GM21515 (cell line): ENCODE data around the gene A1BG.

Source experiments
- ATAC-seq: cut with Tn5 transposase; IDR thresholded peaks from one replicate; pipeline ENCODE4 v1.9.1; 2021; ENCODE audit not compliant: unreplicated experiment

The A1BG gene

GRCh38 chr19:58352760-58353671 lies at the start of gene A1BG:
A1BG (minus strand) TSS chr19:58353492; CDS start chr19:58353437, 55 bp downstream.
- ATAC-seq: no peak

- ATAC-seq: no peak
These were observed 48.6 kb upstream of the A1BG start for GRCh38 chr19:58401840-58402421.

DNA sequence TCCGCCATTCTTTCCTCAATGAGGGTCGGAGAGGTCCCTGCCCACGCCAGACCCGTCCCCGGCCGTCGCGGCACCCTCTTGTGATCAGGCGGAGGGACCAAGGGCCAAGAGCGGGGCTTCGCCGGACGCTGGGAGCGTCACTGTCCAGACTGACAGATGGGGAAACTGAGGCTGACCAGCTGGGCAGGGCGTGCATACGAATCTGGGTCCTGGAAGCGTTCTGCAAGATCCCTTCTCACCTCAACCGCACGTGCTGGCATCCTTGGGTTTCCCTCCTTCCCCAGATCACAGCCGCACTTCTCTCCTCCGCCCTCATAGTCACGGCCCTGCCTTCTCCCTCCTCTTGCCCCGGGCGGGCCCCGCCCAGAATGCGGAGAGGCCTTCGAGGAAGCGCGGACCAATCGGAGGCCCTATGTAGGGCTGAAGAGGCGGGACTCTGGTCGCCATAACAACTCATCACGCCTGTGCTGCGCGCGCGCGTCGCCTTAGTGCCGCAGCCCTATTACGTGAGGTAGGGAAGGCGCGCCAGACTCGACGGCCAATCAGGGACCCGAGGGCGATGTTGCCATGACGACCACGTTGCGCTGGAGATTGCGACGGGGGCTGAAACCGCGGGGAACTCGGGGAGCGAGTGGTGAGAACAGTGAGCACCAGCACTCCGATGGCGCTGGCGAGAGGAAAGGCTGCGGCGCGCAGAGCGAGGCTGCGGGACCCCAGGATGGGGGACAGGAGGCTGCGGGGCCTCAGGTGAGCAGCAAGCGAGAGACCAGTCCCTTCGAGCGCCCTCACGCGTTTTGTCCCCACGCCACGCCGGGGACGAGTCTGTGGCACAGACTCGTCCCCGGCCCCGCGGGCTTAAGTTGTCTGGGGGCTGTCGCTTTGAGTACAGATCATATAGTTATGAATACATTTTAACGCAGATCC lies 47.9 kb upstream of the A1BG start:
- ATAC-seq: peak; percentile 96

GRCh38 chr19:58400316-58400915 lies 47.1 kb upstream of the A1BG start:
- ATAC-seq: no peak

DNA sequence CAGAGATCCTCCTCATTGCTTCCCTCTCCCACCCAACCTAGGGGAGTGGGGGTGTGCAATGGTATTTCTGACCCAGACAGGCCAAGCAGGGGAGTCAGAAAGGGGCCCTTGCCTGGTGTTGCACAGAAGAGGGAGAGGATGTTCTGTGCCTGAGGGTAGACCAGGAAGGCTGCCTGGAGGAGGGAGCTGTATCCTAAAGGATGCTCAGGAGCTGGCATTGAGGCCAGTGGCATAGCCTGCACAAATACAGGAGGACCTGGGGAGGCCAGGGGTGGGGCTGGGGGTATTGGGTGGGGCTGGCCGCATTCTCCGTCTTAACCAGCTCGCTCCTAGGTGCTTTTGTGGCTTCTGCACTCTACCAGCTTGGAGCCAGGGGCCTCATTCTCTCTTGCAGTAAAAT lies 46.6 kb upstream of the A1BG start:
- ATAC-seq: no peak

- no peak for ATAC-seq
These were observed 45.3 kb upstream of the A1BG start for GRCh38 chr19:58398545-58398944.

DNA sequence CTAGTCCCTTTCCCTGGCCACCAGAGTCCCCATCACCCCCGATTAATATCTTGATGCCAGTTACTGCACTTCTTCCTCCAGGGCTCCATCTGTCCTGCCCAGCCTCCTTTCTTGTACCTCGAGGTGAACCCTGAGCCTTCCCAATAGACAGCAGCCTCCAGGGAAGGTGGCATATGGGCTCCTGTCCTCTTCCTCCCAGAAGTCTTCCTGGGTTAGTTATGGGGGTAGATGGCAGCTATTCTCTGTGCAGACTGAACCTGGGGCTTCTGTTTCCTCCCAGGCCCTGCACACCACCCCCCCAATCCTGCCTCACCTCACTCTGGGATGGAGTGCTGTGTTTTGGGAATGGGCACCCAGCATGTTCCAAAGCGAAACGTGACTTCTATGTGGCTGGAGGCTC lies 44.8 kb upstream of the A1BG start:
- no peak for ATAC-seq

DNA sequence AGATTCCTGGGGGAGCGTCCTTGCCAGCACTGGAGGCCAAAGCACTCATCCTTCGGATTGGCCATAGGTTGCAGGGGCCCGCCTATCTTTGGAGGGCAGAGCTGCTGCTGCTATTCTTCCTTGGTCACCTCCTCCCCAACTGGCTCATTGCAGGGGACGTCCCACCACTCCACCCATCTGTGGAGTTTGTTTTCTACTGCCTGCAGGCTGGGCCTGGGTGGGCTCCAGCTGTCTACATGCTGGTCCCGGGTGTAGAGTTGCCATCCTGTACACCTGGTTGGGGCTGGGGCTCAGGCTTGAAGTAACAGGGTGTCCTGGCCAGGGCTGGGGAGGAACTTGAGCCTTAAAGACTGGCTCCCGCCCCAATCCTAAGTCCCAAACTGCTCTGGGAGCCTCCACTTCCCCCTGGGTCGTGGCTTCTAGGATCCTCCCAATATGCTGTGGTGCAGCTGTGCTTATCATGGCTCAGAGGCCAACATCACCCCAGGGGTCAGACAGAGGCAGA lies 44.3 kb upstream of the A1BG start:
- no peak for ATAC-seq

GRCh38 chr19:58396691-58397532 lies 43.6 kb upstream of the A1BG start:
- no peak for ATAC-seq

DNA sequence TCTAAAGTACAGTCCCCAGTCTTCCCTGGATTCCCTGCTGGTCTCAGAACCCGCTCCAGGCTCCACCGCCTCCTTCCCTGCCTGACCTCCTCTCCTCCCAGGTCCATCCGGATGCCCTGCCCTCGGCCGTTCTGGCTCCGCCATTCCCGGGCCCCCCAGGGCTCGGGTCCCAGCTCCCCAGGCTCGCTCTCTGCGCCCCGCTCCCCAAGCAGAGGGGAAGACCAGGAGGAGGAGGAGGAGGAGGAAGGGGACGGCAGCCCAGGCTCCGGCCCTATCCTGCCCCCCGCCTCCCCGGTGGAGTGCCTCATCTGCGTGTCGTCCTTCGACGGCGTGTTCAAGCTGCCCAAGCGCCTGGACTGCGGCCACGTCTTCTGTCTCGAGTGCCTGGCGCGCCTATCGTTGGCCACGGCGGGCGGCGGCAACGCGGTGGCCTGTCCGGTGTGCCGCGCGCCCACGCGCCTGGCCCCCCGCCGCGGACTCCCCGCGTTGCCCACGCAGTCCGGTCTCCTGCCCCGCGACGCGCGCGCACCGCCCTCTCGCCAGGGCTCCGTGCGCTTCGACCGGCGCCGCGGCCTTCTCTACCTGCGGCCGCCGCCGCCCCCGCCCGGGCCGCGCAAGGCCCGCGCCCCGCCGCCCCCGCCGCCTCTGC lies 42.8 kb upstream of the A1BG start:
- no peak for ATAC-seq

DNA sequence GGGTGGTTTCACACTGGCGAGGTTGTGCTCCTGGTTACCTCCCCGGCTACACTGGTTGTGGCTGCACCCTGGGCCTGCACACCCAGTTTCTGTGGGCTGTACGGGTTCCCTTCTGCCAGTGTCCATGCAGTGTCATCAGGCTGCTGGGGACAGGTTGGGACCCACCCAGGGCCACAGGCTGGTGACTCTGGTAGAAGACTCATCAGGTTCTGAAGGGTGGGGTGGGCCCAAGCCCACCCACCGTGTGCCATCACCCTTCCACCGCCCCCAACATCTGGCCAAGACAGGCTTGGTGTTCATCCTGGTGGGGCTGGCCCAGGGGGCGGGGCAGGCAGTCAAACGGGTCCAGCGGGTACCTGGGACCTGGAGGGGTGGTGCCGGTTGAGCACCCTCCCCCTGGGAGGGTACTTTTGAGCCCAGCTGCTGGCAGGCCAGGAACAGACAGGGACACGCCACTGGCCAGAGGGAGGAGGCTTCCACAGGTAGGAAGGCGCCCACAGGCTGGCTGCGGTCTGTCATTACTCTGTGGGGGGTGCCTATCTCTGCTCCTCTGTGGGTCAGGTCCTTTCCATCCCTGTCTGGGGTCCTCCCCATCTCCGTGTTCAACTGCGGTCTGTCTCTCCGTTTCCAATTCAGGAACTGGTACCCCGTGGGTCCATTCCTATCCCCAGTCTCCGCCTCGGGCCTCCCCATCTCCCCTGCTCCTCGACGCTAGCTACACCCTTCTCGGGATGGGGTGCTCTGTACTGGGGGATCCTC lies 42.1 kb upstream of the A1BG start, which contains the start of gene RNF225:
TSS of gene RNF225 (plus strand) at position 437 of the 759 bp plus-strand sequence. CDS start 434 bp downstream, outside the sequence.
- ATAC-seq: no peak

DNA sequence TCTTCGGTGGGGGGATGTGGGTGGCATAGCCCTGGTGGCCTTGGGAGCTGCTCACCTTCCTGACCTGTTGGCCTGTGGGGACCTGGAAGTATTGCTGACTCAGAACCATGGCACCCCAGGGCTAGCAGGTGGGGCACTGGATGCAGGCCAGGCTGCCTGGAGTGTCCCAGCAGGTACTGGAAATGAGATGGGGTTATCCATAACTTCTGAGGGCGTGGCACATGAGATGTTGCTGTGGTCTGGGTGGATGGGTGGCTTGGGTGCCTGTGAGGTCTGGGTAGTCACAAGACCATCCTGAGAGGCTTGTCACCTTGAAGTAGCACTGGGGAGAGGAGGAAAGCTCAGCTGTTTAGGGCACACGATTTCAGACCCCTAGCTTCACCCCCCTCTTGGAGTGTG lies 41.5 kb upstream of the A1BG start:
- no peak for ATAC-seq

DNA sequence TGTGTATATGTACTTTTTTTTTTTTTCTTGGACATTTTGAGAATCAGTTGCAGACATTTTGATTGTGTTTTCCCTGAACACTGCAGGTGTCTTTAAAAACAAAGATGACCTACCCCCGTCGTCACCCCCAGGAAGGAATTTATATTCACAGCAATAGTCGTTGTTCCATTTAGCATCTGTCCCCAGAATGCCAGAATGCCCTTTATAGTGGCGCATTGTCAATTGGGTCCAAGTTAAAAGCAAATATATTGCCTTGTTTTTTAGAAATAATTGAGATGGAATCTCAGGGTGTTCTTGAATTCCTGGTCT lies 40.4 kb upstream of the A1BG start:
- ATAC-seq: no peak

- no peak for ATAC-seq
These were observed 39.8 kb upstream of the A1BG start for GRCh38 chr19:58392945-58393724.

DNA sequence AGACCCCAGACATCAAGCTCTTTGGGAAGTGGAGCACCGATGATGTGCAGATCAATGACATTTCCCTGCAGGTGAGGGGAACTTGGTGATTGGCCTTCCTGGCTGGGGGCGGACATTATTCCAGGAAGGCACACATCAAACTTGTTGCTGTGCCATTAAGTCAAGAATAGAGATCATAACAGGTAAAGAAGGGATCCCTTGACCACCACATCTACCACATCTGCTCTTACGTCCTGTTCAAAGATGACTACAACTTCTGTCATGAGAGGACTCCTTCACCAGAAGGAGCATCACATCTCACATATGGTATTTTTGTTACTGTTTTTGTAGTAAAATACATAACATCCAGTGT lies 34.9 kb upstream of the A1BG start:
- ATAC-seq: no peak

GRCh38 chr19:58387338-58388174 lies 34.3 kb upstream of the A1BG start:
- ATAC-seq: no peak
